Suppressor macrophage treated with lipopolysaccharide for 1 hour (primary cell): ENCODE measurements around the gene TBX4.
"Not testable (repeated sequence)": the region's sequence is repeated elsewhere in the genome, so short reads cannot be mapped to it uniquely, and the experiment has no call there.

ENCODE experiments used
- DNase-seq, 3 donors: peaks; one replicate each; pipeline ENCODE4 v3.0.0-alpha.2; 2020 to 2022

TBX4 gene

DNA sequence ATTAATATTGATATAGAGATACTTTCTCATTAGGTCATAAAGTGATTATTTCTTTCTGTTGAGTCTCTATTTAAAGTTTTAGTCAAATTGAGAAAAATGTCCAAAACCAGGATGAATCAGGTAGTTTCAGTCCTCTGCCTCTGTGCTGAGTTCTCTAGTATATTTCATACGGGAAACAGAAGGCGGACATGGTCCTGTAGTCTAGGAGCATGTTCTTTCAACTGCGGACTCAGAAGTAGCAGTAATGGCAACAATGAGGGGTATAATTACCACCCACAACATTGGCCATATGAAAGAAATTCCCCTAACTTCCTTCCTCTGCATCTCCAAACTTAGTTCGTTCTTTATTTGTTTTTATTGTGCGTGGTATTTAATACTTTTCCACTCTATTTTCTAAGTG is 50.1 kb downstream of the TBX4 start:
- DNase-seq, result no peak

DNA sequence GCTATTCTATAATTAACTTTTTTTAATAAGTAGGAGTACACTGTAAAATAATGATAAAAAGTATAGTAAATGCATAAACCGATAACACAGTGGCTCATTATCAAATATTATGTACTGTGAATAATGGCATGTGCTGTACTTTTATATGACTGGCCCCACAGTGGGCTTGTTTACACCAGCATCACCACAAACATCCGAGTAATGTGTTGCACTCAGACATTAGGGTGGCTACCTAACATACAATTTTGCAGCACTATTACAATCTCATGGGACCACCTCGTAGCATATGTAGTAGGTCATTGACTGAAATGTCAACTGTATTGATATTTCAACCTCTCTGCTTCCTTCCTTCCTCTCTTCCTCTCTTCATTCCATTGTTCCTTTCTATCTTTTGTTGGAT is 51.7 kb downstream of the TBX4 start:
- DNase-seq, result no peak

DNA sequence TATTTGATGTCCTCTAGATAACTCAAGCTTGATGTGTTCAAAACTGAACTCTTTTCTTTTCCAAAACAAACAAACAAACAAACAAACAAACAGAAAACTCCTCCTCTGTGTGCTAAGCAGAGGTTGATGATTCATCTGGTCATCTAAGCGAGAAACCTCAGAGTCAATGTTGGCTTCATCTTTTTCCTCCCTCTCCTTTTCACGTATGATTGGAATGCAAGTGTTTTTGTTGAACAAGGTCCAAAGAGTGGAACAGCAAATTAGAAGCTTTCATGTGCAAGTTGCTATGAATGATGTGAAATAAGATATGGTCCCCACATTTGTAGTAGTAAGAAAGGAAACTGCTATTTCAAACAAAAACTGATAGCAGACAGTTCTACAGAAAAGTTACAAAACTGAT is 52.5 kb downstream of the TBX4 start:
- no peak for DNase-seq

DNA sequence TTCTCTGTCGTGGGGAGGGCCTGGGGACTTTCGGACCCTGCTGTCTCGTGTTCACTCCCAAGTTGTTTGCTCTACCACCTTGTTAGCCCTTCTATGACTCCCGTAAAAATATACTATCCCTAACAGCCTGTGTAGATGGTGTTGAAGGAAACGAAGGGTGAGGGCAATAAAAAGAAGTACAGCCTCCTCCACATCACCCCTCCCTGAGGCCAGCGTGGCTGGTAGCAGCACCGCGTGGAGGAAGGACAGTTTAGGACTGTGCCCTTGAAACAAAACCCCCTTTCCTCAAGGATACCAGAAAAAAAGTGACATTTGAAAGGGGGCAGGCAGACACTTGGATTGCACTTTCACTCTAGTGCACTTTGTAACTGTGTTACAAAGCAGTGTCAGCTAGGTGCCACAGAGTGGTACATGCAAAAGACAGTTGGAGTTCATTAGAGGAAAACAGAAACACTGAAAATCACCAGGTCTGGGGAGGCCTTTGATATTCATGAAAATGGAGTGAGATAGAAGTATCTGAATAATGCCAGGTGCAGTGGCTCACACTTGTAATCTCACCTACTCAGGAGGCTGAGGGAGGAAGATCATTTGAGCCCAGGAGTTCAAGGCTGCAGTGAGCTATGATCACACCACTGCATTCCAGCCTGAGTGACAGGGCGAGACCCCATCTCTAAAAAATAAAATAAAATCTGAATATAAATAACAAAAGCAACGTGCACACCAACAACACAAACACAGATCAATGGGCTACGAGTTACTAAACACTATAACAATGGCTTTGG is 53.8 kb downstream of the TBX4 start:
- DNase-seq, result no peak

DNA sequence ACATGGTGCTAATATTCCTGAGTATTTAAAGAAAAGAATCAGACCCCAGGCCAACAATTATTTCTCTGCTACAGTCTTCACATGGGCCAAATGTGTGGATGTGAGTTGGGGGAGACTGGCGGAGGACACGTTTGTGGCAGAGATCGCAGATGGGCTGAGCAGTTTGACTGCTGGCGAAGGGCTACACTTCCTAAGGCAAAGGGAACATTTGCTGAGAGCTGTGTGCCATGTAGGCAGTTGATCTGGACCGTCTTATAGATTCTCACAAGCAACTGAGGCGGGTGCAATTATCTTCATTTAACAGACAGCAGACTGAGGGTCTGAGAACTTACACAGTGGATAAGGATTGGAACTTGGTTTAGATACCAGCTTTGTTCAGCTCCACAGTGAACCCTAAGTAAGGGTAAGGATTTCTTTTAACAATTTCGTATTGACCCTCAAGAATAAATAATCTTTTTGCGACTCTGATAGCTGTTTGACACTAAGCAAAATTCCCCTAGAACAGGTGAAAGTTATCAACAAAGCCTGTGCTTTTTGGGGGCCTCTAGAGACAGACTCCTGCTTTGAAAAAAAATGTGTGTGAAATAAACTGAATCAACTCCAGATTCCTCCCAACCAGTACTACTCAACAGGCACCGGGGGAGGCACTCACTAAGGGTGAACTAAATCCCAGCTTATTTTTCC is 55.3 kb downstream of the TBX4 start:
- no peak for DNase-seq

DNA sequence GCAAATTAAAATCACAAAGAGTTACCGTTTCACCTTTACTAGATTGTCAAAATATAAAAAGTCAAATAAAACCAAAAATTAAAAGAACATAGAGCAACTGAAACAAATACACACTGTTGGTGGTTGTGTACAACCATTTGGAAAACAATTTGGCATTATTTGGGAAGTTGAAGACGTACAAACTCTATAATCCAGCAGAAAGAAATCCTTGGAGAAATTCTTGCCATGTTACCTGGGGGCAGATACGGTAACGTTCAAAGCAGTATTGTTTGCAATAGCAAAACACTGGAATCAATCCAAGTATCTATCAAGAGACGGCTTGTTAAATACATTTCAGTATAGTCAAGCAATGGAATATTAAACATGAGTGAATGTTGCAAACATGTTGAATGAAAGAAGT is 56.7 kb downstream of the TBX4 start:
- no peak for DNase-seq

DNA sequence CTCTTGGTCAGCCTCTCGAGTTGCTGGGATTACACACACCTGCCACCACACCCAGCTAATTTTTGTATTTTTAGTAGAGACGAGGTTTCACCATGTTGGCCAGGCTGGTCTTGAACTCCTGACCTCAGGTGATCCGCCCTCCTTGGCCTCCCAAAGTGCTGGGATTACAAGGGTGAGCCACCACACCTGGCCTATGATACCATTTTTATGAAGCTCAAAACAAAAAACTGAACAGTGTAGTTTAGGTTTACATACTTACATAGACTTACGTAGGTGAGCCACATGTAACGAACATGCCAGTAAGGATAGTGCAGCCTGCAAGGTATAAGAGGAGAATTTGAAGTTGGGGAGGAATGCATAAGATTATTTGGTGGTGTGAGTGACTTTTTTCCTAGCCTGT is 57.2 kb downstream of the TBX4 start:
- DNase-seq, result not testable (repeated sequence)

DNA sequence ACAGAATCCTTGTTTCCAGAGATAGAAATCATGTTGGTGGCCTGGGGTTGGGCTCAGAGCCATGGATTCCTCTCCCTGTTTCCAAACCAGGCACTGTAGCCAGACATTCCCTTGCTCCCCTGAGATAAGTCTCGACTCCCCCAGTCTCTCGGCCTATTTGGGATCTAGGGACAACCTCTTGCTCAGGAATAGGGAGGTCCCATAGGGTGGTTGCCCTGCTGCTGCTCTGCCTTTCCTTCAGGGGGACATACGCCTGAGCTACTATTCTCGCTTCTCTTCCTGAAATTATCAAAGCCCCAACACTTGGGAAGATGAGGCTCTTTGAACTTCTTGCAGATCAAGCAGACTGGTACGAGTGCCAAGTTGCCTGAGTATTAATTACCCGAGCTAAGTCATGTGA is 58.0 kb downstream of the TBX4 start:
- no peak for DNase-seq

DNA sequence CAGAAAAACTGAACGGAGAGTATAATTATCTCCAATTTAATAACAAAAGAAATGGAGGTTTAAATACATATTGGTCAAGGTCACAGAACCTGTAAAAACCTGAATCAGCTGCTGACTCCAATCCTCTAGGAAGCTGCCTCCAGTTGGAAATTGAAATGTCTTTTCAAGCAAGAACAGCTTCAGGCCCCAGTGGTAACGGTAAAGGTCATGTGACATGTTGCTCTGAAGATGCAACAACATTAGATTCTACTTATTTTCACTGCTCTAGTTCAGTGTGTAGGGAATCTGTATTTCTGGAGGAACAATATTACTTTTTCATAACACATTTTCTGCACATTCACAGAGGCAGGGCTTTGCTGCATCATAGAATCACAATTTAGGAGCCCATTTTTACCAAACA is 58.8 kb downstream of the TBX4 start:
- DNase-seq, result no peak

DNA sequence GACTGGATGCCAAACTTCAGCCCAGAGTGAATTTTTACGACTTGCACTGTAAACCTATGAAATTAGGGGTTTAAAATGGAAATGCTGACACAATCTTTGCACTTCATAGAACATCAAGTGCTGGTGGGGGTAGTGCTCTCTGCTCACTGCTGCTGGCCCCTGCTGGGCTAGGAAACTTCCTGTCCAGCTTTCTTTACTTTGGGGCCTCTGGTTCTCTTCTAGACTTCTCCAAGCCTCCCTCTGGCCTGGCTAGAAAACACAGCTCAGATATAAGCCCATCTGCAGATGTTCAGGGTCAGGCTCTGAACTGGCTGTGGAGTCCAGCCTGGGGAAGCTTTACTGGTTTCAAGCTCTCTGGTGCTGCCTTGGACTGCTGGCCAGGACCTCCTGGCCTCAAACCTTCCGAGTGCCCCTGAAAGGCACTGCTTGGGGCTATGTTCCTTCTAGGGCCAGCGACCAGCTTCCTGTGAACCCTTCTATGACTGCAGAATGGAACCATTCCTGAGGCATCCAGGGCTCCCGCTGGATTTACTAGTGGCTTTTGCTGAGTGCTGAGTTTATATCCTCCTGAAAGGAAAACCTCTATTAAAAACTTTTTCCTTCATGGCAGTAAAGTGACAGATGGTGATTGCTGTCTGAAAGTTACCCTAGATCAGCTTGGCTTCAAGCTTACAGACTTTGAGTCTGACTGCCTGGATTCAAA is 59.4 kb downstream of the TBX4 start:
- no peak for DNase-seq

DNA sequence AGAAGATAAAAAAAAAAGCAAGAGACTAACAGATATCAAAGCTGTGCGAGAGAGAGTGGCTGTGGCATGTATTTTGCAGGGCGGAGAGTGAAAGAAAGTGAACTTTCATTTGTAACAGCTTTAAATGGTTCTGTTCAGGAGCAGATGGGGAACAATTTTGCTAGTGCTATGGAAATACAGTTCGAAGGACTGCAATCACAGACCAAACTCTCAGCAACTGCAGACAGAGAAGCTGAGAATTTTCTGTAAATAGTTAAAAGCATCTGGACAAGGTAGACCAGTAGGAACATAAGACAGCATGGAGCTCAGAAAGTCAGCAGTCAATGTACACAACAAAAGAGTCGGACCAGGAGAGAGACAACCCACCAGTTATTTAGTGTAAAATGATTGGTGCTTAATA is 62.3 kb downstream of the TBX4 start:
- DNase-seq, result no peak

DNA sequence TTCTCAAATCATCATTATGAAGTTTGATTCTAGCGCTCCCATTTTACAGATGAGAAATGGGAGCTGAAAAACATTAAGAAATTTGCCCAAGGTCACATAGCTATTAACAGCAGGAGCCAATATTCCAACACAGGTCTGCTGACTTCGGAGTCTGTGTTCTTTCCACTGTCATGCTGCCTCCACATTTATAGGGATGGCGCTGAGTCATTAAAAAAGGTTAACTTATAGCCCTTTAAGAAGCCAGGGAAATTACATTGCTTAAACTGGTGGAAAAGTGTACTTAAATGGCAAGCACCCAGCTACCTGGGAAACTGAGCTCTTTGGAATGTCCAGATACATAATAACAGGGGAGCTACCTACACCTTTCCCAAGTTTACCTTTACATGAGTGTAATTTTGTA is 65.0 kb downstream of the TBX4 start:
- no peak for DNase-seq

DNA sequence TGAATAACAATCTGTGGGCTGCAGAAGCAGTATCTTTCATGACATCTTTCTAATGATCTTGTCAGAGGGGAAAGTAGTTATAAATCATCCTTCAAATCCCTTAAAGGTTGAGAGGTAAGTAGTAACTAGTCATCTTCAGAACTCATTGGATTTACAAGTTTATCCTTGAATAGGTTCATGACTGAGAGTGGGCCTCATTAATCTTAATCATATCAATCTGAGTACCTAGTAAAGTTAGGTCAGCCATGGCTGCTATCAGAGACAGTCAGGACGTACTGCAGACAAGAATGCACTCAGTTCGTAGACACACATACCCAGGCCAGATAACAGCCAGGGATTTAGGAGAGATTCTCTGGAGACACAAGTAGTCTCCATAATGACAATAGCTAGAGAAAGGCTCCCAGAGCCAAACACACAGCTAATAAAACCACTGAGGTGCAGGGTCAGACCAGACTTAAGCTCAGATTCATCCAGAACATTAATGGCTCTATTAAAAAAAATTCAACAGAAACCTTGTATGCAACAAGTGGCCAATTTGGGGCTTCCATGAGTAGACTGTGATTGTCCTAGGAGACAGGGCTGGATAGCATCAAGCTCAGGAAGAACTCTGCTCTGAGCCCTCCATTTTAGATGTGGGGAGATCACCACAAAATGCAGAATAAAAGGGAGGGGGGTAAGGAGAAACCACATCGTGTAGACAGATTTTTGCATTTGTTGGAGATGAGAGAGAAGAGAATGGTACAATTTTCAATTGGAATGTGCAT is 65.8 kb downstream of the TBX4 start:
- DNase-seq, result no peak

DNA sequence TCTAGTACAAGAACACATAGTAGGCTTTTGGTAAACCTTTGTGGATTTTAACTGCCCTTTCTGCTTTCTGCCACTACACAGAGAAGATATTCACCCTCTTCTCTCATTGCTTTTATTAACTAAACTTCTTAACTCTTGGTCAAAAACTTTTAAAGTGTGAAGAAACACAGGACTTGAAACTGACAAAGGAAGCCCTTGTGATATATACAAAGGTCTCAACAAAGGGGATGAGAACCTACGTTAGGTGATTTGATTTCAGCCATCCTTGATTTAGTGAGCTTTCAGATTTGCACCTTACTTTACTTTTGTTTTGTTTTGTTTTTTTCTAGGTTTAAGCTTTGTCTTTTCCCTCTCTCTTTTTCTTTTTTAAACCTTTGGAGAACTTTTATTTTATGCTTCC is 66.9 kb downstream of the TBX4 start:
- DNase-seq, result no peak

DNA sequence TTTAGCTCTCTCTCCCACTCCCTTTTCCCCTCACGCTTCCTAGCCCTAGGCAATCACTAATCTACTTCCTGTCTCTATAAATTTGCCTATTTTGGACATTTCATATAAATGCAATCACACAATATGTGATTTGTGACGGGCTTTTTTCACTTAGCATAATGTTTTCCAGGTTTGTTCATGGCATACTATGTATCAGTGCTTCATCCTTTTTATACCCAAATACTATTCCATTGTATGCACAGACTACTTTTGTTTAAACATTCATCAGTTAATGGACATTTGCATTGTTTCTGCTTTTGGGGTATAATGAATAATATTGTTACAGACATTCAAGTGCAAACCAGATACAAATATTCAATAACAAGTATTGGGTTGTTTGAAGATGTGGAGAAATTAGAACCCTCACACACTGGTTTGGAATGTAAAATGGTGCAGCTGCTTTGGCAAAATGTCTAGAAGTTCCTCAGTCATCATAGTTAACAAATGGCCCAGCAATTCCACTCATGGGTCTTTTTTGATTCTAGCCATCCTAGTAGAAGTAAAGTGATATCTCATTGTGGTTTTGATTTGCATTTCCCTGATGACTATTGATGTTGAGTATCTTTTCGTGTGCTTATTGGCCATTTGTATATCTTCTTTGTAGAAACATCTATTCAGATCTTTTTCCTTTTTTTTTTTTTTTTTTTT is 67.7 kb downstream of the TBX4 start:
- DNase-seq, result no peak

DNA sequence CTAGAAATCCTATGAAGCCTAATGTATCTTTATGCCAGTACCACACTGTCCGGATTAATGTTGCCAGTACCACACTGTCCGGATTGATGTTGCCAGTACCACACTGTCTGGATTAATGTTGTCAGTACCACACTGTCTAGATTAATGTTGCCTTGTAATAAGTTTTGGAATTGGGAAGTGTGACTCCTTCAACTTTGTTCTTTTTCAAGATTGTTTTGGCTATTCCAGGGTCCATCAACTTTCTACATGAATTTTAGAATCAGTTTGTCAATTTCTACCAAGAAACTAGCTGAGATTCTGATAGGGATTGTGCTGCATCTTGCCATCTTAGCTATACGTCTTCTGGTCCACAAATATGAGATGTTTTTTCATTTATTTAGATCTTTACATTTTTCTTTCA is 68.7 kb downstream of the TBX4 start:
- DNase-seq, result no peak

DNA sequence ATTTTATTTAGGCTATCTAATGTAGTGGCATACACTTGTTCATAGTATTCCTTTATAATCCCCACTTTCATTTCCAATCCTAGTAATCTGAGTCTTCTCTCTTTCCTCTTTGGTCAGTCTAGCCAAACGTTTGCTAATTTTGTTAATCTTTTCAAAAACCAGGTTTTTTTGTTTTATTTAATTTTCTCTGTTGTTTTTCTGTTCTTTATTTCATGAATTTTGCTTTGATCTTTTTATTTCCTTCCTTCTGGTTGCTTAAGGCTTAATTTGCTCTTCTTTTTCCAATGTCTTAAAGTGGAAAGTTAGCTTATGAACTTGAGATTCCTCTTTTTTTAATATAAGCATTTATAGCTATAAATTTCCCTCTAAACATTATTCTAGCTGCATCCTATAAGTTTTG is 69.9 kb downstream of the TBX4 start:
- DNase-seq, result no peak

DNA sequence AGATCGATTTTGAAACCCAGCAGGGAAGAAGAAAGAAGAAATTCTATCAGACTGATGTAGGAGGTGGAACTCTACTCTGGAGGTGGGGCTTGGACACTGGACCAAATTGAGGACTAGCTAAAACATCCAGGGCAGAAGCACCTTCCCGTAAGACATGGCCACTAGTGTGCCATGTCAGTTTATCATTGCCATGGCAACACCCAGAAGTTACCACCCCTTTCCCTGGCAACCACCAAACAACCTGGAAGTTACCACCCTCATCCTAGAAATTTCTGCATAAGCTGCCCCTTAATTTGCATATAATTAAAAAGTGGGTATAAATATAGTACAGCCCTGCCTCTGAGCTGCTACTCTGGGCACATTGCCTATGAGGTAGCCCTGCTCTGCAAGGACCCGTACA is 72.1 kb downstream of the TBX4 start:
- no peak for DNase-seq

DNA sequence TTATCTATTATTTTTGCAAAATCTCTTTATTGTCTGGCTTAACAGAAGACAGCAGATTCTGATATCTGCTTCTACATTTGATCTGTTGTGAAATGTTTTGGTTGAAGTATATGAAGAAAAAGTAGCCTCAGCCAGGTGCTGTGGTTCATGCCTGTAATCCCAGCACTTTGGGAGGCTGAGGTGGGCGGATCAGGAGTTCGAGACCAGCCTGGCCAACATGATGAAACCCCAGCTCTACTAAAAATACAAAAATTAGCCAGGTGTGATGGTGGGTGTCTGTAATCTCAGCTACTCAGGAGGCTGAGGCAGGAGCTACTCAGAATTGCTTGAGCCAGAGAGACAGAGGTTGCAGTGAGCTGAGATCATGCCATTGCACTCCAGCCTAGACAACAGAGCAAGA is 75.2 kb downstream of the TBX4 start:
- not testable (repeated sequence) for DNase-seq

DNA sequence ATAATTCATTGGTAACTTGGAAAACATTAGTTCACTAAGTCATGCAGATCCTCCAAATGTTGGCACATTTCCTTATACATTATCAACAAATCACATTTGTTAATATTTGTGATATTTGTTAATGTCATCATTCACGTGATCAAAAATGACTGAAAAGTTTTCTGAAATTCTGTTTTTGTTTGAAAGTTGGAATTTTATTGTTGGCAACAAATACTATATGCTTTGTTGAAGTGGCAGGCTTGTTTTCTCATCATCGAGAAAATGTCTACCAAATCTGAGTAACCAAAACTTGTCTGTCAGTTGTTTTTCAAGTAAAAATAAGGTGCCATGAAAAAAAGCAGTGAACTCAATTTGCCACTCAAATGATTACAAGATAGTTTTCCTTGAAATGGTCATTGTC is 75.9 kb downstream of the TBX4 start:
- no peak for DNase-seq

DNA sequence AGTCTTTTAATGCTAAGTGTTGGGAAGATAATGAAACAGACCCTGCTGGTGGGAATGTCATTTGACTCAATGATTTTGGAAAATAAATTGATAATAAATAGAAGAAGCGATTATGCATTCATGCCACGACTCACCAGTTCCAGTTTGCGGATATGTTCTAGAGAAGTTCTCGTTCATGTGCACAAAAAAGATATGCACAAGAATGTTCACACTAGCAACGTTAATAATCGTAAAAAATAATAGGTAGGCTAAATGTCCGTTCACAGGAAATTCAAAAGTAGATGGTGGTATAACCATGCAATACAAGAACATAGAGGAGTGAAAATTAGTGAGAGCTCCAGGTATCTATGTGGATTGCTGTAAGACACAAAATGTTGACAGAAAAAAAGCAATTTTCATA is 79.0 kb downstream of the TBX4 start:
- no peak for DNase-seq

DNA sequence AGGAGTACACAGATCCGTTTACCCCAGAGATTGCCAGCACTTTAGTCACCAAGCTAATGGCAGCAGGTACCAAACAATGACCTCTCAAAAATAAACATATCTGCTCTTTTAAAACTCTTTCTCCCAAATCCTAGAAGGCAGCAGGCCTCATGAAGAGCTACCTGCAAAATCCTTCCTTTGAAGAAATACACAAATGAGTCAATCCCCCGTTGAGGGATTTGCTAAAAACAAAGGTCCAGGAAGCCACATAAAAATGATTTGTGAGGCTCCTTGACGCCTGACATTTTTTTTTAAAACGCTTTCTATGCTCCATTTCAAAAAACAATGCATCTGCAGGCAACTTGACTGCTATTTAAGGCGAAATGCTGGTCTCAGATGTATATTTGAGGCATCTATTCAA is 80.6 kb downstream of the TBX4 start:
- no peak for DNase-seq

DNA sequence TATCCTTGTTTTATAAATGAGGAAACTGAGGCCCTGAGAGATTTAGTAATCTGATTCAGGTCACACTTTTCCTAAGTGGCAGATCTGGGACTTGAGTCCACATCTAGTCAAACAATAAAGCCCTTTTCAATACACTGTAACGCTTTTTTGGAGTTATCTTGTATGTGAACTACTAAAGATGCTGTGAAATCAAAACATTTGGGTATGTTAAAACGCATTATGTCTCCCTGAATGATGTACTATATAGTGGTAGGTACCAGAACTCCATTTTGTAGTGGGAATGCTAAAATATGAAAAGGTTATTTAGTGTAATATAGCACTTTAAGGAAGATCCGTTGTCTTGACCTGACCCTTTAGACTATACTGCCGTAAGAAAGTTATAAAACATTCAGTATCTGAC is 81.6 kb downstream of the TBX4 start:
- no peak for DNase-seq
